GM12873 (cell line): ENCODE measurements around the gene RNASEH2B.

ENCODE experiments used
- TF ChIP-seq, protein P1 (sequence below): IDR thresholded peaks from 2 replicates; pipeline ENCODE4 v1.5.1; 2012; ENCODE audit warnings: low read depth, mild to moderate bottlenecking, moderate library complexity, low read length, control low read depth; ENCODE audit not compliant: insufficient read depth; ENCODE audit errors: missing control alignments

Gene RNASEH2B

DNA sequence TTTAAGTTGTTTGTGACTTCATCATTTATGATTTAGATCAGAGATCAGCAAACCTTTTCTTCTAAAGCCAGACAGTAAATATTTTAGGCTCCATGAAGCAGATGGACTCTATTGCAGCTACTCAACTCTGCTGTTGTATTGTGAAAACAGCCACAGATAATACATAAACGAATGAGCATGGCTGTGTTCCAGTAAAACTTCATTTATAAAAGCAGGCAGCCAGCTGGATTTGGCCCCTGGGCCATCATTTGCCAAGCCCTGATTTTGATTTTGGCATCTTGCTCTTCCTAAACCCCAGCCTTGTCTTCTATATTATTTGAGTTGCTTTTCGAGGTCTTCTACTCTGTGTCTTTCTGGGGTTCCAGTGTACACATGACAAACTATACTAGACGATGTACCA lies 41.3 kb downstream of the RNASEH2B start:
- TF ChIP-seq, protein P1, sequence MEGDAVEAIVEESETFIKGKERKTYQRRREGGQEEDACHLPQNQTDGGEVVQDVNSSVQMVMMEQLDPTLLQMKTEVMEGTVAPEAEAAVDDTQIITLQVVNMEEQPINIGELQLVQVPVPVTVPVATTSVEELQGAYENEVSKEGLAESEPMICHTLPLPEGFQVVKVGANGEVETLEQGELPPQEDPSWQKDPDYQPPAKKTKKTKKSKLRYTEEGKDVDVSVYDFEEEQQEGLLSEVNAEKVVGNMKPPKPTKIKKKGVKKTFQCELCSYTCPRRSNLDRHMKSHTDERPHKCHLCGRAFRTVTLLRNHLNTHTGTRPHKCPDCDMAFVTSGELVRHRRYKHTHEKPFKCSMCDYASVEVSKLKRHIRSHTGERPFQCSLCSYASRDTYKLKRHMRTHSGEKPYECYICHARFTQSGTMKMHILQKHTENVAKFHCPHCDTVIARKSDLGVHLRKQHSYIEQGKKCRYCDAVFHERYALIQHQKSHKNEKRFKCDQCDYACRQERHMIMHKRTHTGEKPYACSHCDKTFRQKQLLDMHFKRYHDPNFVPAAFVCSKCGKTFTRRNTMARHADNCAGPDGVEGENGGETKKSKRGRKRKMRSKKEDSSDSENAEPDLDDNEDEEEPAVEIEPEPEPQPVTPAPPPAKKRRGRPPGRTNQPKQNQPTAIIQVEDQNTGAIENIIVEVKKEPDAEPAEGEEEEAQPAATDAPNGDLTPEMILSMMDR, result no peak

DNA sequence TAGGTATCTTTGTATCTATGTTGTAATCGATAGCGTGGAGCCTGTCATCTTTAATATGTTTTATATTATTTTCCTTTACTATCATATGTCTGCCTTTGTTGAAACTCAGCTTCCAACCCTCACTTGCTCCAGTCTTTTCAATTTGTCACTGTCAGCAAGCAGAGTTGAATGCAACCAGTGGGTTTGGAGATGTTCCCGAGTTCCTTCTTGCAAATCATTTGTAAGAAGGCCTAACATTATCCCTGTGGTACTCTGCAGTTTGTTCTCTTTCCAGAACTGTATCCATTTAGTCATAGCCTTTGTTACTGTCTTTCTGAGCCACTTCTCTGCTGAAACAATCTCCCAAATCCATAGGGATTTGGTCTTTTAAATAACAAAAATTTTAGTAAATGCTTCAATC lies 41.8 kb downstream of the RNASEH2B start:
- TF ChIP-seq, protein P1, result no peak

DNA sequence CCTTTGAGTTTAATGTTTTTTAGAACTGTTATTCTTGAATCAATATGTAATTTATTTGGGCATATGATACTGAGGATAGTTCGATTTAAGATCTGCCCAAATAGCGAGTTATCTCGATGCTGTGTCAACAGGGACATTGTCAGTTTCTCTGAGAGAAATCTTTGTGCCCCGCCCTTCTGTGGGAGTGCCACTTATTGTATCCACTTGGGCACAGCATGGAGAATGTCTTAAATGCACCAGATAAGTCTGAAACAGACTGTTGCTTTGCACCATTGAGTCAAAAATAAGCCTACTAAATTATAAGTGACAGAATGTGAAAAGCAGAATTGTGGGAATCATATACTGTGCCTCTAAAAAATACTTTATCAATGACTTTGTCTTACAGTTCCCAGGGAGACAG lies 45.6 kb downstream of the RNASEH2B start:
- TF ChIP-seq, protein P1, result no peak

DNA sequence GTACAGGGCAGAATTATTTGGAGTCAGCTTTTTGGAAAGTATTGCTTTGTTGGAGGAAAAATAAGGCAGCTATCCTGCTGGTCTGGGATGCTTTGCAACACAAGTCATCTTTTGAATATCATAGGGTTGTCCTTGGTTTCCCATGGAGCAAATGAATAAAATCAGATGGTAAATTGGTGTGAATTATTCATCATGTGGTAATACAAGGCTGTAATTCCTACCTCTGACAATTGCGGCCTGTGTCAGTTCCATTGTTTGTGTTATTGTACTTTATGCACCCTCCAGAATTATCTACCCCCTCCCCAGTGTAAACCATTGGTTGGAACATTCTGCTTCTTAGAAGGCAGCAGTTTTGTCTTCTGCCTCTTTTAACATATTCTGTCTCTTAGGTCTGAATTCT lies 46.2 kb downstream of the RNASEH2B start:
- TF ChIP-seq, protein P1, result no peak

DNA sequence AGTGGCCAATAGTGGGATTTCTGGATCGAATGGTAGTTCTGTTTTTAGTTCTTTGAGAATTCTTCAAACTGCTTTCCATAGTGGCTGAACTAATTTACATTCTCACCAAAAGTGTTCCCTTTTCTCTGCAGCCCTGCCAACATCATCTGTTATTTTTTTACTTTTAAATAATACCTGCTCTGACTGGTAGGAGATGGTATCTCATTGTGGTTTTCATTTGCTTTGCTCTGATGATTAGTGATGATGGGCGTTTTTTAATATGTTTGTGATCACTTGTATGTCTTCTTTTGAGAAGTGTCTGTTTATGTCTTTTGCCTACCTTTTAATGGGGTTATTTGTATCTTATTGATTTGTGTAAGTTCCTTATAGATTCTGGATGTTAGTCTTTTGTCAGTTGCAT lies 48.0 kb downstream of the RNASEH2B start:
- TF ChIP-seq, protein P1, result no peak

DNA sequence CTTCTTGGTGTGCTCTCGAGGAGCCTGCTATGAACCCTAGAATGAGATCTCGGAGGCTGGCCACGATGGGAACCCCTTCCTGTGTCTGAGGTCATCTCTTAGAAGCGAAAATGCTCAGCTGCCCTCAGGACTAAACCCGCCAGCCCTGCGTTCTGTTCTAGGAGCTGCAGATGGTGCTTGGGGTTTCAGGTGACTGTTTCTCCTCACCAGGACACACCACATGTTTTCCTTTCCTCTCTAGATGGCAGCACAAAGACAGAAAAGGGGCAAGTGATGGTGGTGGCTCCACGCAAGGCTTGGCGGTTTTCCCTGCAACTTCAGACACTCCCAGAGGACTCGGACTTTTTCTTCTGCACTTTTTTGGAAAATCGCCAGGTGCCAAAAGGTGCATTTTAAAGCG lies 60.1 kb downstream of the RNASEH2B start:
- TF ChIP-seq, protein P1, result no peak

DNA sequence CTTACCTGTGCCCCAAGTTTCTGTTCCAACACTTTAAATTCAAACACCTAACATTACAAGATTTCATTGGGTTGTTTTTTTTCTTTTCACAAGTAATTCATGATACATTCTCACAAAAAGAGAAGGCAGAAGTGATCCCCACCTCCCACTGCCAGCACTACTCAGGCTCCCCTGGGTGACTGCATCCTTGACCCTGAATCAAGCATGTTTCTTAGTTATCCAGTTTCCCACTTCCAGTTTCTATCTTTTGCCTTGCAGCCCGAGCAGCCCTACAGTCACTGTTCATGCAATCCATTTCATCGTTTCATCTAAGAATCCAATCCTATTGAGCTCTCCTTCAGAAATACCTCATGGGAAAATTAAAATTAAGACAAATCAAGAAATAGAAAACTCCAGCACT lies 61.4 kb downstream of the RNASEH2B start:
- TF ChIP-seq, protein P1, result no peak
